ENCODE results near the gene LEFTY1. TPM values are rescaled to one million over a fixed set of nuclear protein-coding genes. Genes with fewer than 3 reads are reported as not detected.
A peak's percentile ranks its signal among the peaks of the same experiment; 100 is the strongest.

The LEFTY1 gene
- total RNA-seq, 1 donor from 2014 or later, result not detected

DNA sequence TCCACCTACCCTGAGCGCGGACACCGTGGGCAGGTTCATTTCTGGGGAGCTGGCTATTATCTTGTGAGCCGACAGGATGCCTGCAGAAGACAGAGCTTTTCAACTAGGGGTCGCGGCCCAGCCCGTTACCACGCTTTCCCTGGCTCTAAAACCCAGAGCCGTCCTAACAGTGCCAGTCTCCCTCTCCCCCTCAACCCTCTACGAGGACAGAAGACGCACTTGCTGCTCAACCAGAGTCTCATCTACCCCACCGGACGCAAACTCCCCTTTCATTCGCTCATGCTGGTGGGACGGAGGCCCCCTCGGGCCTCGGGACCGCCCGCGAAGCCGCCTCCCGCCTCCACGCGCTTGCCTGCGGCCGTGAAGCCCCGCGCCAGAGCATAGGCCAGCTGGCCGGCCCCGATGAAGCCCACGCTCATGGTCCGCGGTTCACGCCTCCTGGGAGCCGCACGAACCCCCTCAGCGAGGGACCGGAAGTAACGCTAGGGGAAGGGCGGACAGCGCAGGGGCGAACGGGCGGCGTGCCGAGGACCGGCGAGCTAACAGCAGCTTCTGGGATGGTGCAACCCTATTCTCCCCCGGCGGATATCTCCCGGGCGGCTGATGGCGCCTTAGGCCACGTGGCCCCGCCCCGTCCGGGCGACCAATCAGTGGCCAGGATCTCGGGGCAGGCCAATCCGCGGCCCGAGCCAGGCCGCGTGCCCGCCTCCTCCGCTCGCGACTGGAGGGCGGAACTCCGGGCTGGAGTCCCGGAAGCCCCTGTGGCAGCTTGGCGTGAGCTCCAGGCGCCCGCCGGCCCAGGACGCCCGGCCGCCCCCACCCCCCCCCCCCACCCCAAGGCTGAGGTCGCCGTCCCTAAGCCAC is 35.0 kb upstream of the LEFTY1 start, which contains the start of gene PYCR2:
Gene PYCR2 (minus strand): TSS at position 559 of the 864 bp plus-strand sequence. CDS start 140 bp downstream, at position 419.
- Mint-ChIP-seq H3K4me3 (peak within 1 kb of the TSS; percentile 97), H3K36me3 (ENCODE audit: low read depth) (peaks cover 30% of the 10 kb centered on the region), H3K4me1 (peaks cover 39% of the 10 kb centered on the region), H3K27me3 (no peaks in the 10 kb centered on the region), H3K27ac (peak within 1 kb of the TSS; percentile 95), H3K9me3 (no peaks in the 10 kb centered on the region)
- peak; percentile 99 for DNase-seq
- intact Hi-C loops (cut with micrococcal nuclease), result loop anchor here (1.0 to 5.0 kb wide), 8 partner anchors 27 to 496 kb away; partner anchors contain the start of genes H3-3A, LBR, SDE2 and SRP9

DNA sequence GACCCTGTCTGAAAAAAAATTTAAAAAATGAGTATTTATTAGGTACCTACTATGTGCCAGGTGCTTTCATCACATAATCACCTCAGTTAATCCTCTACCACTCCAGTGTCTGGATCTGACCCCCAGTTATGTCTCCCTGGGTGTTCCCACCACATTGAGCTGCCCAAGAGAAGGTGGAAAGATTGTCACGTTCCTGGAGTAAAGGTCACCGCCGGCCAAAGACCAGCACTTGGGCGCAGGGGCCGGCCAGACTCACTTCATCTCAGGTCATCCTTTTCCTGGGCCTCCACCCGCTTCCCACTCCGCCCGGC is 34.4 kb upstream of the LEFTY1 start:
- peaks cover 36% of the 10 kb centered on the region for H3K4me1 Mint-ChIP-seq
- peaks cover 33% of the 10 kb centered on the region for H3K36me3 Mint-ChIP-seq (ENCODE audit: low read depth)
- peak overlapping the region; percentile 95 for H3K27ac Mint-ChIP-seq
- no peaks in the 10 kb centered on the region for H3K9me3 Mint-ChIP-seq
- no peak for DNase-seq
- H3K4me3 Mint-ChIP-seq, result peak overlapping the region; percentile 97
- intact Hi-C loops (cut with micrococcal nuclease), result loop anchor here (5.0 kb wide), 1 partner anchor 54 kb away; no protein-coding TSS in a partner anchor
- H3K27me3 Mint-ChIP-seq, result no peaks in the 10 kb centered on the region

DNA sequence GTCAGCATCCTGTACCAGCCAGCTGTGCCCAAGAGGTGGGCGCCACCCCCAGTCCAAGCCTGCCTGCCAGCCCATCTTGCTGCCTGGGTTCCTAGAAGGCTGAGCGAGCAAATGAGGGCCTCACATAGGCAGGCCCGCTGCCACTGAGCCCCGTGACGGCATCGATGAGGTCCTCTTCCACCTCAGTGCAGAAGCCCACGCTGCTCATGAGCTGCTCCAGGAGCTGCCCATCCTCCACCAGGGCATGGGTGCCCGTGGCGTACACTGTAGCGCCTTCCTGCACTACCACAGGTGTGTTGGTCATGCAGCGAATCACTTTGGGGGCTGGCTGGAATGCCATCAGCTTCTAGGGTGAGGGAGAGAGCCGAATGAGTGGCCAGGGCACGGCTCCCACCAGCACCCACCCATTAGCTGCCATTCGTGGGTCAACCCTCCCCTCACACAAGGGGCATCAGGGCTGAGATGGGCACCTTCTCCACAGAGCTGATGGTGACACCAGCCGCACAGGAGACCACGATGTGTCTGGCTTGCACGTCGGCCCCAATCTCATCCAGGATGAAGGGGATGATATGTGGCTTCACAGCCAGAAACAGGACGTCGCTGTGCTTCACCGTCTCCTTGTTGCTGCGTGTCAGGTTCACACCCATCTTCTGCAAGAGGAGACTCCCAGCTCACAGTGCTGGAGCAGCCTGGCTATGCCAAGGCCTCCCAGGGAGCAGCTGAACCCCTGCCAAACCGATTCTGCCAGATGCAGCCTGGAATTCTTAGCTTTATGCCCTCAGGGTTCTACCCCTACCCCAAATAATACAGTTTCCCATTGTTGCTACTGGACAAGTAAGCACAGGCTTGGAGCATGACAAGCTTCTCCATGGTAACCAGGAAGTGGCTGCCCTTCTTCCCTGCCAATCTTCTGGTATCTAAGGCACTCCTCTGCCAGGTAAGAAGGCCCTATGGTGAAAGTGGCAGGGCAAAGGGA is 33.1 kb upstream of the LEFTY1 start:
- Mint-ChIP-seq H3K36me3 (ENCODE audit: low read depth) (peaks cover 44% of the 10 kb centered on the region), H3K9me3 (no peaks in the 10 kb centered on the region), H3K4me1 (peaks cover 36% of the 10 kb centered on the region), H3K27ac (no peak overlapping the region), H3K4me3 (peak overlapping the region; percentile 97), H3K27me3 (no peaks in the 10 kb centered on the region)
- DNase-seq, result no peak
- intact Hi-C loops (cut with micrococcal nuclease), result loop anchor here (5.0 kb wide), 1 partner anchor 55 kb away; no protein-coding TSS in a partner anchor

DNA sequence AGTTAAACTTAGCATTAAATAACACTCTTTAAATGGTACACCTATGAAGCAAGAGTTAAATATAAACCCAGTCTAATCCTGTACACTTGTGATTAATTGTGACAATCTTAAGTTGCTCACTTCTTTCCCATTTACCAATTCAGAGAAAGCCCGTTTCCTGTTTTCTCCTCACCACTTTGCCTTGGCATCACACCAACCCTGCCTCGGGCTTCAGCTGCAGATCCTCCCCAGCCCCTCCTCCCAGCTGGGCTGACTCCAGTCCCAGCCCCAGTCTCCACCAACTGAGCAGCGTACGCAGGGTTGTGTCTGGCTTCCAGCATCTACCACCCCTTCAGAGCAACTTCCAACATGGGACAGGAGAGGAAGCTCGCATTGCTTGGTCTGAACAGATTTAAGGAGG is 31.0 kb upstream of the LEFTY1 start:
- H3K27me3 Mint-ChIP-seq, result no peaks in the 10 kb centered on the region
- H3K4me3 Mint-ChIP-seq, result peak overlapping the region; percentile 56
- peaks cover 28% of the 10 kb centered on the region for H3K4me1 Mint-ChIP-seq
- peaks cover 48% of the 10 kb centered on the region for H3K36me3 Mint-ChIP-seq (ENCODE audit: low read depth)
- DNase-seq, result no peak
- intact Hi-C loops (cut with micrococcal nuclease), result loop anchor here (5.0 to 10.0 kb wide), 2 partner anchors 57 to 265 kb away; partner anchors contain the start of gene ENAH
- H3K27ac Mint-ChIP-seq, result peak overlapping the region; percentile 42
- no peaks in the 10 kb centered on the region for H3K9me3 Mint-ChIP-seq

DNA sequence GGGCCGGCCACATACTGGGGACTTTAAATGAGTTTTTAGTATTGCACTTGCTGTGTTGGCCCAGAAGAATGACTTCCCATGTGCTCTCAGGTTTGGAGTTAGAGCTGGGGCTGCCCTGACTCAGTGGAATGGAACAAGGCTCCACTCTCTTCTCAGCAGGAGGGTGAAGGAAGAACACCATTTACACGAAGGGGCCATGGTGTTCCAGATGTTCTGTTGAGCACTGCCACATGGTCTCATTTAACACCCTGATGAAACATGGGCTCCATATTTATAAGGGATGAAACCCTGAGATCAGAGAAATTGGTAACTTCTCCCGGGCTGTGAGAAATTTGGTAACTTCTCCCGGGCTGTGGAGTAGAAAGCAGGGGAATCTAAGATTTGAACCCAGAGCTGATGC is 29.3 kb upstream of the LEFTY1 start:
- Mint-ChIP-seq H3K36me3 (ENCODE audit: low read depth) (peaks cover 45% of the 10 kb centered on the region), H3K27ac (no peak overlapping the region), H3K4me3 (no peak overlapping the region), H3K9me3 (no peaks in the 10 kb centered on the region), H3K4me1 (peaks cover 28% of the 10 kb centered on the region), H3K27me3 (no peaks in the 10 kb centered on the region)
- intact Hi-C loops (cut with micrococcal nuclease), result loop anchor here (10.0 kb wide), 1 partner anchor 263 kb away; the partner anchor contains the start of gene ENAH
- DNase-seq, result no peak

DNA sequence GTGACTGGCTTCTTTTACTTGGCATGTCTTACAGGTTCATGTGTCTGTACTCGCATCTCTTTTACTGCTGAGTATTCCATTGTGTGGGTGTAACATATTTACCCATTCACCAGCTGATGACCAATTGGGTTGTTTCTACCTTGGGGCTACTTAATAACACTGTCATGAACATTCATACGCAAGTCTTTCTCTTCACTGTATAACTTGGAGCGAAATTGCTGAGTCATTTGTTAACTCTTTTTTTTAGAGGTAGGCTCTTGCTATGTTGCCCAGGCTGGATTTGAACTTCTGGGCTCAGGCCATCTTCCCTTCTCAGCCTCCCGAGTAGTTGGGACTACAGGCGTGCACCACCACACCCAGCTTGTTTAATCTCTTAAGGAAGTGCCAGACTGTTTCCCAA is 28.6 kb upstream of the LEFTY1 start:
- Mint-ChIP-seq H3K36me3 (ENCODE audit: low read depth) (peaks cover 42% of the 10 kb centered on the region), H3K4me1 (peaks cover 23% of the 10 kb centered on the region), H3K27me3 (no peaks in the 10 kb centered on the region), H3K4me3 (no peak overlapping the region), H3K27ac (no peak overlapping the region), H3K9me3 (no peaks in the 10 kb centered on the region)
- intact Hi-C loops (cut with micrococcal nuclease), result loop anchor here (10.0 kb wide), 1 partner anchor 263 kb away; the partner anchor contains the start of gene ENAH
- DNase-seq, result no peak

DNA sequence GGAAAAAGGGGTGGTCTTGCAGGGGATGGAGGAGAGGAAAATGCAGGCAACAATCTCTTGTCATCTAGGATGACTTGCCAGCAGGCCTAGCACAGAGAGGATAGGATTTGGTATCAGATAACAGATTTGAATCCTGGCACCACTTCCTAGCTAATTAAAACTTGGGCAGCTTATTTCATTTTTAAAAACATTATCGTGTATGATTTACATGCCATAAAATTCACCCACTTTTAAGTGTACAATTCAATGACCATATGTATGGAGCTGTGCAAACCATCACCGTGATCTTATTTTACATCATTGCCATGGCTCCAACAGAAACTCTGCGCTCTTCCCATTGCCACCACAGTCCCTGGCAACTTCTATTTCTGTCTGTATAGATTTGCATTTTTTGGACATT is 28.2 kb upstream of the LEFTY1 start:
- Mint-ChIP-seq H3K9me3 (no peaks in the 10 kb centered on the region), H3K27ac (no peak overlapping the region), H3K4me3 (no peak overlapping the region)

DNA sequence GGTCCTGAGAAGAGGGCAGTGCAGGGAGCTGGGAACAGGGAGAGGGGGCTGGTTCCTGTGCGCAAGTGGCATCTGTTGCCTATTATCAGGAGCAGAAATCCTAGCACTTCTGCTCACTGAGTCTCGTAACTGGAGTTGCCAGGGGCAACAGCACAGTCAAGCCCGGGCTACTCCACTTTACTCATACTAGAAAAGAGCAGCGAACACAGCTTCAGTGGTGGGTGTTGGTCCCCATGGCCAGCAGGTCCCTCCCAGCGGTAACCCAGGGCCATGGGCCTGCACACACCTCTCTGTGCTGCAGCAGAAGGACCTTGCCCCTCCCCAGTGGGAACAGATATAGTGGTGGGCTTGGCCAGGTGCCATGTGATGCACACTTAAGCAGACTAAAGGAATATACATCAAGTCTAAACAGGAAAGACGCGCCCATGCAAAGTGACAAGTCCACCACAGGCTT is 26.6 kb upstream of the LEFTY1 start:
- H3K4me3 Mint-ChIP-seq, result no peak overlapping the region
- peaks cover 3% of the 10 kb centered on the region for H3K27me3 Mint-ChIP-seq
- H3K9me3 Mint-ChIP-seq, result no peaks in the 10 kb centered on the region
- peaks cover 30% of the 10 kb centered on the region for H3K36me3 Mint-ChIP-seq (ENCODE audit: low read depth)
- DNase-seq, result no peak
- intact Hi-C loops (cut with micrococcal nuclease), result loop anchor here (10.0 kb wide), 1 partner anchor 261 kb away; the partner anchor contains the start of gene ENAH
- no peak overlapping the region for H3K27ac Mint-ChIP-seq
- peaks cover 17% of the 10 kb centered on the region for H3K4me1 Mint-ChIP-seq

More for the DNA sequence above, 28.2 kb upstream of the LEFTY1 start:
- no peaks in the 10 kb centered on the region for H3K27me3 Mint-ChIP-seq
- peaks cover 21% of the 10 kb centered on the region for H3K4me1 Mint-ChIP-seq
- no peak for DNase-seq
- intact Hi-C loops (cut with micrococcal nuclease), result loop anchor here (10.0 kb wide), 1 partner anchor 262 kb away; the partner anchor contains the start of gene ENAH
- H3K36me3 Mint-ChIP-seq (ENCODE audit: low read depth), result peaks cover 40% of the 10 kb centered on the region

DNA sequence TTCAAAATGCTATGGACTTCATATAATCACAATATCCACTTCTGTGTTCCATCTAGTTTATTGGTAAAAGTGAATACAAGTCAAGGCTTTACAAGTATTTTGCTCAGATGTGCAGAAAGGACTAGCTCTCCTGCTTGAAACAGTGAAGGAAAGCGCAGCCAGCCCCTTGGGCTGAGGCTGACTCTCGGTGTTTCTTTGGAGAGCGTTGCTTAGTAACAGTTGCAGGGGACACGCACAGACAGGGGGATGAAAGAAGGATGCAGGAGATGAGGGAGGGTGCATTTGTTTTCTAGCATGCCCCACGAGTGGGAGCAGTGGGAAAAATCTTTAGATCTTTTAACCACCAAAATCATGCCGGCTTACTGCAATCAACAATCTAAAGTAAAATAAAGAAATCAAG is 26.0 kb upstream of the LEFTY1 start:
- H3K27ac Mint-ChIP-seq, result no peak overlapping the region

DNA sequence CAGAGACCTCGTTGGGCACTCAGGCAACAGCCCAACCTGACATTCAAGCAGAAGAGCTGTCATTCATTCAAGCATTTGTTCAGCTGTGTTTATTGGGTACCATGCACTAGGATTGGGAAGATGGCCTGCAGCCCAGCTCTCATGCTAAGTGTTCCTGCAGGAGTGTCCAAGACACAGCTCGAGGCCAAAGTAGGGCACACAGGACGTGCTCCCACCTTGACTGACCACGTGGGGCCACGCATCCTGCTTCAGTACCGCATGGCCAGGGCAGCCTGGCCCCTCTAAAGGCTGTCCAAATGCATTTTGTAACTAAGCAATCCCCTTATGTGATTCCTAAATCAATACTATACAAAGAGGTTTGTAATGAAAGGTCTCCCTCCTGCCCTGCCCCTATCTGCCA is 25.4 kb upstream of the LEFTY1 start:
- intact Hi-C loops (cut with micrococcal nuclease), result loop anchor here (5.0 to 10.0 kb wide), 2 partner anchors 260 to 362 kb away; partner anchors contain the start of gene ENAH
- peaks cover 14% of the 10 kb centered on the region for H3K4me1 Mint-ChIP-seq

More for the DNA sequence above, 26.0 kb upstream of the LEFTY1 start:
- H3K4me3 Mint-ChIP-seq, result no peak overlapping the region
- no peaks in the 10 kb centered on the region for H3K9me3 Mint-ChIP-seq
- no peak for DNase-seq
- peaks cover 3% of the 10 kb centered on the region for H3K27me3 Mint-ChIP-seq
- intact Hi-C loops (cut with micrococcal nuclease), result loop anchor here (5.0 to 10.0 kb wide), 2 partner anchors 260 to 363 kb away; partner anchors contain the start of gene ENAH
- H3K4me1 Mint-ChIP-seq, result peaks cover 14% of the 10 kb centered on the region
- H3K36me3 Mint-ChIP-seq (ENCODE audit: low read depth), result peaks cover 25% of the 10 kb centered on the region

DNA sequence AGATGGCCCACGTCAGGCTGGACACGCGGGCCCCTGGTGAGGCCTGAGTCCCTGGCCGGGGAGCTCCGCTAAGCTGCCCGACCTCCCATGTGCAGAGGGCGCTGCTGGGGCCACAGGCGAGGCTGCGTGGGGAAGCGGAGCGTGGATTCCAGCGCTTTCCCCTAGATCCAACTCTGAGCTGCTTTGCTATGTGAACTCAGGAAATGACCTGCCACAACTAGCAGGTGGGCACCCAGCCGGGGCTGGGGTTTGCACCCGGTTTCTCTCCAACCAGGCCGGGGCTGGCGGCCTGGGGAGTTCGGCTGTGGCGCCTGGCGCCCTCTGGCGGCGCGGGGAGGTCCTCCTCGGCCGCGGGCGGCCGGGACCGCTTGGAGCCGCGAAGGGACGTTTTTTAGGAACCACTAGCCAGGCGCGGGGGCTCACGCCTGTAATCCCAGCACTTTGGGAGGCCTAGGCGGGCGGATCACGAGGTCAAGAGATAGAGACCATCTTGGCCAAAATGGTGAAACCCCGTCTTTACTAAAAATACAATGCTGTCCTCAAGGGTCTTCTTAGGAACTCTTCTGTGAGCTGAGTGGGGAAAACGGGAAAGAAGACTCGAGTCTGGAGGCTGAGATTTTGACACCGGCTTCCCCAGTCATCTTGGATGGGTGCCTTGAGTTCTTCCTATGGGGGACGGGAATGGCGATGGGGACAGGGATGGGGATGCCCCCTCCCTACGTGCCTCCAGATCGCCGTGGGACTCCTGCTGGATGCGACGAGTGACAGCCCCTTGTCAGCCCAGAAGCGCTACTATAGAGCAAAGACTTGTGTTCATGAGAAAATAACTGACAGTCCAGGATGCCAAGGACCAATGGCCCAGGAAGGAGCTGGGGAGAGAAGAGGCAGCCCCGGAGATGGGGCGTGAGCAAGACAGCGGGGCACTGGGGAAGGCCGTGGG is 22.5 kb upstream of the LEFTY1 start:
- intact Hi-C loops (cut with micrococcal nuclease), result loop anchor here (1.0 to 10.0 kb wide), 4 partner anchors 133 to 436 kb away; partner anchors contain the start of gene ENAH
- Mint-ChIP-seq H3K4me1 (peaks cover 11% of the 10 kb centered on the region), H3K4me3 (no peak overlapping the region), H3K27ac (no peak overlapping the region), H3K27me3 (peaks cover 8% of the 10 kb centered on the region), H3K9me3 (no peaks in the 10 kb centered on the region), H3K36me3 (ENCODE audit: low read depth) (peaks cover 2% of the 10 kb centered on the region)
- peak; percentile 93 for DNase-seq

More for the DNA sequence above, 25.4 kb upstream of the LEFTY1 start:
- H3K27ac Mint-ChIP-seq, result no peak overlapping the region
- peaks cover 21% of the 10 kb centered on the region for H3K36me3 Mint-ChIP-seq (ENCODE audit: low read depth)
- no peaks in the 10 kb centered on the region for H3K9me3 Mint-ChIP-seq
- H3K4me3 Mint-ChIP-seq, result no peak overlapping the region
- DNase-seq, result no peak
- peaks cover 6% of the 10 kb centered on the region for H3K27me3 Mint-ChIP-seq

DNA sequence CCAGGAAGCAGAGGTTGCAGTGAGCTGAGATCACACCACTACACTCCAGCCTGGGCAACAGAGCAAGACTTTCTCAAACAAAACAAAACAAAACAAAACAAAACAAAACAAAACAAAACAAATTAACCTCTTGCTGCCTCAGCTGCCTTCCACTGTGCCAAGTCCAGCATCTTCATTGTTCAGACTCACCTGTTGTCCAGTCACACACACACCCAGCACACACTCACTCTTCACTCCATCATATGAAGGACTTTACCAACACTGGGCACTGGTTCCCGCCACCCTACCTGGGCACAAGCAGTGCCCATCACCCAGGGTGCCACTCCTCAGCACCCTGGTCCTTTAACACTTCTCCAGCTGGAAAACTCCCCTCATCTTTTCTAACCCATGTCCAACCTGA is 20.5 kb upstream of the LEFTY1 start:
- DNase-seq, result no peak
- H3K36me3 Mint-ChIP-seq (ENCODE audit: low read depth), result no peaks in the 10 kb centered on the region
- no peaks in the 10 kb centered on the region for H3K9me3 Mint-ChIP-seq
- H3K27ac Mint-ChIP-seq, result no peak overlapping the region
- intact Hi-C loops (cut with micrococcal nuclease), result no loop called here
- H3K4me3 Mint-ChIP-seq, result no peak overlapping the region
- peaks cover 14% of the 10 kb centered on the region for H3K27me3 Mint-ChIP-seq
- peaks cover 11% of the 10 kb centered on the region for H3K4me1 Mint-ChIP-seq
